Measurements from ENCODE around the gene GPRIN1.

The GPRIN1 gene

GRCh38 chr5:176568657-176569056 is 41.3 kb downstream of the GPRIN1 start:
- no peak for TF ChIP-seq GATA3 (IDR thresholded peaks at IDR 0.05; ENCODE audit: low read depth, low read length)
- no peak for TF ChIP-seq GATA2 (IDR thresholded peaks at IDR 0.05; ENCODE audit: low read depth, low read length)

DNA sequence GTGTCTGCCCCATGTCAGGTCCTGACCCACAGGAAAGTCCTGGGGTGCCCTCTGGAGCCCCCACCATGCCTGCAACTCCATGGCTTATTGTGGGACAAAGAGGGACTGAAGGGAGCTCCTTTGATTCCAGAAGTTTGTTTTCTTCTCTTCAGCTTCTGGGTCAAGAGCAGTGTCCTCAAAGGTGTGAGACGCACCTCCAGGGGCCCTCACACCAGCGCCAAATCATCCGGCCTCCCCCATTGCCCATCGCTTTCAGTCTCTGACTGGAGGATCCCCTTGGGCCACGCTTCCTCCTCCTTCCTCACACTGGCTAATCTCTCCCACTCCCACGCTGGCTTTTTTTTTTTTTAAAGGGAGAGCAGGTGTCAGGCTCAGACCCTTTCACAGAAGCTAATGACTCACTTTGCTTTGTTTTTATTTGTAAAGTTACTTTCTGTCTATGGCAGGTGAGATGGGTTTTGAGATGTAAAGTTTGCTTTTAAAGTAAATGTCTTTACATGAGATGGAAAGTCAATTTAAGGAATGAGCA is 44.1 kb downstream of the GPRIN1 start:
- TF ChIP-seq GATA3 (IDR thresholded peaks at IDR 0.05; ENCODE audit: low read depth, low read length) (no peak), GATA2 (IDR thresholded peaks at IDR 0.05; ENCODE audit: low read depth, low read length) (no peak)

- no peak for TF ChIP-seq GATA3 (IDR thresholded peaks at IDR 0.05; ENCODE audit: low read depth, low read length)
- TF ChIP-seq GATA2 (IDR thresholded peaks at IDR 0.05; ENCODE audit: low read depth, low read length) = no peak
Measured at GRCh38 chr5:176564002-176564401, 46.0 kb downstream of the GPRIN1 start.

- no peak for TF ChIP-seq GATA3 (IDR thresholded peaks at IDR 0.05; ENCODE audit: low read depth, low read length)
- TF ChIP-seq GATA2 (IDR thresholded peaks at IDR 0.05; ENCODE audit: low read depth, low read length) = no peak
Measured at GRCh38 chr5:176562189-176562588, 47.8 kb downstream of the GPRIN1 start.

DNA sequence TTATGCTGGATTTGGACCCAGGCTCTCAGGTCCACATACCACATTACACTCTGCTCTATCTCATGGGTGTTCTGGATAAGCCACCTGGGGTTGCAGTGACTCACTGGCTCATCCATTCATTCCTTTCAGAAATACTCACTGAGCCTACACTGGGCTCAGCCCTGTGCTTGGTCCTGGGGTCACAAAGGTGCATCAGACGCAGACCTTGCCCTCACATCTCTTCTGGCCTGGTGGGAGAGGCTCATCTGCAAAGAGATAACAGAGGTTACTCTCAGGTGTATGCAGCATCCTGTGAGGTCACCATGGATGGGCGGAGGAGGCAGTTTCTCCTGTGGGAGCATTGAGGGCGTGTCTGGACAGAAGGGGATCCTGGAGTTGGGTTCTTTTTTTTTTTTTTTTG is 48.7 kb downstream of the GPRIN1 start:
- no peak for TF ChIP-seq GATA3 (IDR thresholded peaks at IDR 0.05; ENCODE audit: low read depth, low read length)
- TF ChIP-seq GATA2 (IDR thresholded peaks at IDR 0.05; ENCODE audit: low read depth, low read length) = no peak

DNA sequence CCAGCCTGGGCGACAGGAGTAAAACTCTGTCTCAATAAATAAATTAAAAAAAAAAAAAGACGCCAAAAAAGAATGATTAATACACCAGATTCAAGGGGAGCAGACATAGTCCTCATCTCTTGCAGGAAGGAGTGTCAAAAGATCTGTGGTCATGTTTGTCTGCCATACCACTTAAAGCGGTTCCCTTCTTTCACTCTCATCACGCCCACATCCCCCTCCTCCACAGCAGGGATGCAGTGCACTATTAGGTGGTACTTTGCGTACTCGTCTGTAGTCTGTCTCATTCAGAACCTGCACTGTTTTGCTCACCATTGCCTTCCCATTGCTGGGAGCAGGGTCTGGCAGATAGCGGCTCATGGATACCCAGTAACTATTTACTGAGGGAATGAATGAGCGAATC is 49.6 kb downstream of the GPRIN1 start:
- TF ChIP-seq GATA2 (IDR thresholded peaks at IDR 0.05; ENCODE audit: low read depth, low read length) = no peak
- no peak for TF ChIP-seq GATA3 (IDR thresholded peaks at IDR 0.05; ENCODE audit: low read depth, low read length)

DNA sequence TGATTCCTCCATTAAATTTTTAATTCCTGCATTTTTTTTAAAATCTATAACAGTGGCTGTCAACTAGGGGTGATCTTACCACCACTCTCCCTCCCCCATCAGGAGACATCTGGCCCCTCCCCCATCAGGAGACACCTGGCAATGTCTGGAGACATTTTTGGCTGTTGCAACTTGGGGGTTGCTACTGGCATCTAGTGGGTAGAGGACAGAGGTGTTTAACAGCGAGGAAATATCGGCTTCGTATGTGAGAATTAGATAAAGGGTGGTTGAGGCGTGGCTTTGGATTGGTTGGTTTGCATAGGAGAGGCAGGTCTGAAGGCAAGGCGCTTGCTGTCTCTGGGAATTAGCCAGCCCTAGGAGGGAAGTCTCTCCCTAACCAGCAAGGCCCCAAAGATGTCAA is 50.3 kb downstream of the GPRIN1 start:
- TF ChIP-seq GATA3 (IDR thresholded peaks at IDR 0.05; ENCODE audit: low read depth, low read length) = no peak
- no peak for TF ChIP-seq GATA2 (IDR thresholded peaks at IDR 0.05; ENCODE audit: low read depth, low read length)

DNA sequence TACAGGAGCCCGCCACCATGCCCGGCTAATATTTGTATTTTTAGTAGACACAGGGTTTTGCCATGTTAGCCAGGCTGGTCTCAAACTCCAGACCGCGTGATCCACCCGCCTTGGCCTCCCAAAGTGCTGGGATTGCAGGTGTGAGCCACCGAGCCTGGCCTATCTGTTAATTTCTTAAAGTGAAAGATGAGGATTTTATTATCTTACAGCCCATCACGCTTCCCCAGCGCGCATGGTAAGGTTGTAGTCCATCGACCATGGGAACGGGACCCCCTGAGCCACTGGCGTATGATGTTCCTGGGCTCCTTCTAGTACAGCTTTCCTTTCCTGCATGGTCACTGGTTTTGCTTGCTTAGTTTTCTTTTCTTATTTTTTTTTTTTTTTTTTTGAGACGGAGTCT is 52.1 kb downstream of the GPRIN1 start:
- TF ChIP-seq GATA3 (IDR thresholded peaks at IDR 0.05; ENCODE audit: low read depth, low read length) (no peak), GATA2 (IDR thresholded peaks at IDR 0.05; ENCODE audit: low read depth, low read length) (no peak)

- TF ChIP-seq GATA2 (IDR thresholded peaks at IDR 0.05; ENCODE audit: low read depth, low read length) (no peak), GATA3 (IDR thresholded peaks at IDR 0.05; ENCODE audit: low read depth, low read length) (no peak)
Measured at GRCh38 chr5:176553260-176554085, 56.5 kb downstream of the GPRIN1 start.

DNA sequence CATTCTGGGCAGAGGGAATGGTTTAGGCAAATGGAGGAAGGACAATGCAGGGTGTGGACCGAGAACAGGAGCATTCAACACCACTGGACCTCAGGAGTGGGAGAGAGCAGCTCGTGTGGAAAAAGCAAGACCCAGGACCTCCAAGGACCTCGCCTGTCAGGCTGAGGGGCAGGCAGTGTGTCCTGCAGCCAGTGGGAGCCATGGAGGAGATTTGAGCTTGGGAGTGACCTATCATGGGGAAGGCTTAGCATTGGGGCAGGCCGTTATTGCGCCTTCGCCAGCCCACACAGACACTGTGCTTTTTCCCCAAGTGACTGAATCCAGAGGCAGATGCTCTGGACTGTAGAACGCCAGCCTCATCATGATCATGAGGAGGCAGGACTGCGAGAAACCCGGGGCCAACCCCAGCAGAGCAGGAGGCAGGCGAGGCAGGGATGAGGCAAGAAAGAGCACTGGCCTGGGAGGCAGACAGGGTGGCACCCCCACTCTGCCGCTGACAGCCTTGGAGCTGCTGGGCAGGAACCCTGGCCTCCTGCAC is 57.6 kb downstream of the GPRIN1 start:
- no peak for TF ChIP-seq GATA3 (IDR thresholded peaks at IDR 0.05; ENCODE audit: low read depth, low read length)
- TF ChIP-seq GATA2 (IDR thresholded peaks at IDR 0.05; ENCODE audit: low read depth, low read length) = no peak

GRCh38 chr5:176550275-176550831 is 59.6 kb downstream of the GPRIN1 start:
- no peak for TF ChIP-seq GATA3 (IDR thresholded peaks at IDR 0.05; ENCODE audit: low read depth, low read length)
- no peak for TF ChIP-seq GATA2 (IDR thresholded peaks at IDR 0.05; ENCODE audit: low read depth, low read length)

GRCh38 chr5:176549871-176550270 is 60.1 kb downstream of the GPRIN1 start:
- TF ChIP-seq GATA2 (IDR thresholded peaks at IDR 0.05; ENCODE audit: low read depth, low read length) = no peak
- no peak for TF ChIP-seq GATA3 (IDR thresholded peaks at IDR 0.05; ENCODE audit: low read depth, low read length)

GRCh38 chr5:176548967-176549444 is 61.0 kb downstream of the GPRIN1 start, which contains the start of gene CDHR2:
Gene CDHR2, plus strand, starts transcription at chr5:176549342. Its CDS starts 16,011 bp downstream, at chr5:176565353.
- TF ChIP-seq GATA3 (IDR thresholded peaks at IDR 0.05; ENCODE audit: low read depth, low read length) (no peak), GATA2 (IDR thresholded peaks at IDR 0.05; ENCODE audit: low read depth, low read length) (no peak)

GRCh38 chr5:176547802-176548201 is 62.2 kb downstream of the GPRIN1 start:
- TF ChIP-seq GATA2 (IDR thresholded peaks at IDR 0.05; ENCODE audit: low read depth, low read length) = no peak

All from SH-SY5Y (cell line).